ENCODE results near the gene EFNB2.

DNA sequence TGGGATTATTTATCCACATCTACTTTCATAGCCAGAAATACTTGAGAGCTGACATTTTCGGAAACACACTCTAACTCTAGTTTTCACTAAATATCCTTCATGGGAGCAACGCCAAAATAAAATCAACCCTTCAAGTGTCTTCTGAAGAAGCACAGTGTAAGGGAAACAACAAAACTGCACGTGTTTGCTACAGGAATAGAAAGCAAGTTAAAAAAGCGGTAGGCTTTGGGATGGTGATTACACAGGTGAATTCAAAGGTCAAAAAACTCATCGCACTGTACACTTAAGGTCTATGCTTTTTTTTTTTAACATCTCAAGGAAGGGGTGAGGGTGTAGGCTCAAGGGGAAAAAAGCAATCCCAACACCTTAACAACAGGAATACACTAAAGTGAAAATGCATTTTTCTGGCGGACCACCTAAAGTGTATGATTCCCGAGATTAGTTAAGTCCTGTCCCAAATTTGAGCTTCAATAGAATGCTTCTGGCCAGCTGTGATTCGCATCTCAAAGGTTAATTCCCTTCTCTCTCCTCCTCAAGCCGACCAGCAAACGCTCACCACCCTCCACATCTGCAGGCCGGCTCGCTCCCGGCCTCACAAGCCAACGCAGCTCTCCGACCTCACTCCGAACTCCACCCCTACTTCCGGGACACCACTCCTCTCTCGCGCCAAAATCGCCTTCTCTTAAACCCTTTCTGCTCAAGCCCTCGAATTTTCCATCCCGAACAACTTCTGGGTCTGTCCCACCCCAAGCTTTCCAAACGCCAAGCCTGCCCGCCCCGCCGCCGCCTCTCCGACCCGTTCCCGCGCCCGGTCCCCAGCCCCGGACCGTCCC, 31.4 kb upstream of the EFNB2 start:
- TF ChIP-seq CEBPB (IDR thresholded peaks at IDR 0.05; ENCODE audit: low read depth, low read length): no peak
- TF ChIP-seq, protein P1, sequence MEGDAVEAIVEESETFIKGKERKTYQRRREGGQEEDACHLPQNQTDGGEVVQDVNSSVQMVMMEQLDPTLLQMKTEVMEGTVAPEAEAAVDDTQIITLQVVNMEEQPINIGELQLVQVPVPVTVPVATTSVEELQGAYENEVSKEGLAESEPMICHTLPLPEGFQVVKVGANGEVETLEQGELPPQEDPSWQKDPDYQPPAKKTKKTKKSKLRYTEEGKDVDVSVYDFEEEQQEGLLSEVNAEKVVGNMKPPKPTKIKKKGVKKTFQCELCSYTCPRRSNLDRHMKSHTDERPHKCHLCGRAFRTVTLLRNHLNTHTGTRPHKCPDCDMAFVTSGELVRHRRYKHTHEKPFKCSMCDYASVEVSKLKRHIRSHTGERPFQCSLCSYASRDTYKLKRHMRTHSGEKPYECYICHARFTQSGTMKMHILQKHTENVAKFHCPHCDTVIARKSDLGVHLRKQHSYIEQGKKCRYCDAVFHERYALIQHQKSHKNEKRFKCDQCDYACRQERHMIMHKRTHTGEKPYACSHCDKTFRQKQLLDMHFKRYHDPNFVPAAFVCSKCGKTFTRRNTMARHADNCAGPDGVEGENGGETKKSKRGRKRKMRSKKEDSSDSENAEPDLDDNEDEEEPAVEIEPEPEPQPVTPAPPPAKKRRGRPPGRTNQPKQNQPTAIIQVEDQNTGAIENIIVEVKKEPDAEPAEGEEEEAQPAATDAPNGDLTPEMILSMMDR (IDR thresholded peaks at IDR 0.05; ENCODE audit: control extremely low read depth in 1 of 3, insufficient read depth in 1 of 3, low read depth in 1 of 3, low read length in 3 of 3): no peak
- TF ChIP-seq PHF8 (conservative IDR thresholded peaks at IDR 0.05; ENCODE audit: low read depth, low read length): no peak
- TF ChIP-seq POLR2AphosphoS5 (IDR thresholded peaks at IDR 0.05; ENCODE audit: low read depth, low read length): peak; percentile 62
- TF ChIP-seq EZH2 (IDR thresholded peaks at IDR 0.05; ENCODE audit: low read depth, low read length, severe bottlenecking): no peak
- no peak for TF ChIP-seq CHD2 (IDR thresholded peaks at IDR 0.05; ENCODE audit: low read length)
- TF ChIP-seq CREB1 (IDR thresholded peaks at IDR 0.05): no peak
- no peak for TF ChIP-seq NRF1 (IDR thresholded peaks at IDR 0.05; ENCODE audit: low read depth, low read length)
- no peak for TF ChIP-seq RAD21 (IDR thresholded peaks at IDR 0.05 in 1 of 2, conservative IDR thresholded peaks at IDR 0.05 in 1 of 2; ENCODE audit: low read depth in 2 of 2, low read length in 2 of 2)
- TF ChIP-seq, protein P2, sequence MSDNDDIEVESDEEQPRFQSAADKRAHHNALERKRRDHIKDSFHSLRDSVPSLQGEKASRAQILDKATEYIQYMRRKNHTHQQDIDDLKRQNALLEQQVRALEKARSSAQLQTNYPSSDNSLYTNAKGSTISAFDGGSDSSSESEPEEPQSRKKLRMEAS (IDR thresholded peaks at IDR 0.05): no peak
- no peak for TF ChIP-seq BRCA1 (IDR thresholded peaks at IDR 0.05; ENCODE audit: low read depth, low read length)

All from H1 (cell line).